ENCODE data around the gene OLIG2.

OLIG2 gene

DNA sequence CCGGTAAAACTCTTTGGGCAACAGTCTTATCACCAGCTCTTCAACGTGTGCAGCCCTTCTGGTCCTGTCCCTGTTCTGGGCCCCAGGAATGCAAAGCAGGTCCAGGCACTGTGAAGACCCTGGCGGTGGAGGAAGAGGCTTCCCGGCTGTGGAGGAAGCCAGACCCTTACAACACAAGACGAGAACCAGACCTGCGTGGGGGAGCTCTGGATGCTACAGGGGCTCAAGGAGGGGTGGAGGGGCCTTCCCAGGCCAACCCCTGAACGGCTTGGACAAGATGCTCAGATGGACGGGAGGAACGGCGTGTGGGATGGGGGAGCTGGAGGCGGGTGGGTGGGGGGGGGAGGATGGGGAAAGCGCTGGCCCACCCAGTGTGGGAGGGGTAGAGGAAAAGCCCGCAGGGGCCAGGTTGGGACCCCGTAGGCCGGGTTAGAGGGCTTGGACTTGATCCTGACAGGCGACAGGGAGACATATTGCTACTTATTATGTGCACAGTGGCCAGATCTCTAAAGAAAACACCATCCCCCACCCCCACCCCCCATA, 5.1 kb upstream of the OLIG2 start:
- FAIRE-seq = no peak

DNA sequence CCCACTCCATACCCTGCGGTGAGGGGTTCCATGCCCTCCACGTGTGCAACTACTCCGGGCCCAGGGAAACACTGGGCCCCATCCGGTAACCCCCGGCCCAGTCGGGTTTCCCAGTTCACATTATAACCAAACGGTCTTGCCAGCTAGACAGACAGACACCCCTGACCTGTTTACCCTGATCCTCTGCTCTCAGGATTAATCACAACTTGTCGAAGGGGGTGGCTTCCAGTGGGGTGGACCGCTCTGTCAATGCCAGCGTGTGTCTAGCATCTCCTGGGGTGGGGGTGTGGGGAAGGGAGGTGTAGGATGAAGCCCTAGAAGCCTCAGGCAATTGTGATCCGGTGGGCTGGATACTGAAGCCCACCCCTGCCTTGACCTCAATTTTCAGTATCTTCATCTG, 4.6 kb upstream of the OLIG2 start:
- no peak for FAIRE-seq

DNA sequence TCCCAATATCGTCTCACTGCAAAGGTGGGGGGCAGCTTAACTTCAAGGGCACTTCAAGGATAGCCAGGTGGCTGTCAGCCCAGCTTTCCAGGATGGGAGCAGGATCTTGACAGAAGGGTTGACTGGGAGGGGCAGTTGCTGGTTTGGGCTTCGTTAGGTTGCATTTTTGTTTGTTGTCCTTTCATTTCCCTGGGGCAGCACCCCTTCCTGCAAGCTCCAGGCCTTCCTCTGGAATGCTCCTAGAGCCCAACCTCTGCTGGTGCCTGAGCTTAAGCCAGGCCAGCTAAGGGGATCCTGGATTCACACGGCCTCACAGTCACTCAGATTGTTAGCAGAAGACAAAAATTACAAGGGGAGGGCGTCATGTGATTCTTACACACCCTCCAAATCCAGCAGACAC, 4.1 kb upstream of the OLIG2 start:
- FAIRE-seq = no peak

DNA sequence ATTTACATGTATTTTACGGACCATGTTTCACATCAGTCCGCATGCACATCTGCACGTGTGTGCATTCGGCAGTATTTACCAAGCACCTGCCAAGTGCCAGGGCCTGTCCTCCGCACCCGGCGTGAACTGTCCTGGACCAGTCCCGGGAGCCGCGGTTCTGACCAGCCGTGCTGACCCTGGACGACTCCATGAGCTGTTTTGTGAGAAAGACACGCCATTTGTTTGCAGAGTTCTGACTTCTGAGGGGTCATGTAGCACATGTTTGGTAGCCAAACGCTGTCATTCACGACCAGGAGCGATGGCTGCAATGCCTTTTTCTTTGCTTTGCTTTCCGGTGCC, 3.3 kb upstream of the OLIG2 start:
- no peak for FAIRE-seq

DNA sequence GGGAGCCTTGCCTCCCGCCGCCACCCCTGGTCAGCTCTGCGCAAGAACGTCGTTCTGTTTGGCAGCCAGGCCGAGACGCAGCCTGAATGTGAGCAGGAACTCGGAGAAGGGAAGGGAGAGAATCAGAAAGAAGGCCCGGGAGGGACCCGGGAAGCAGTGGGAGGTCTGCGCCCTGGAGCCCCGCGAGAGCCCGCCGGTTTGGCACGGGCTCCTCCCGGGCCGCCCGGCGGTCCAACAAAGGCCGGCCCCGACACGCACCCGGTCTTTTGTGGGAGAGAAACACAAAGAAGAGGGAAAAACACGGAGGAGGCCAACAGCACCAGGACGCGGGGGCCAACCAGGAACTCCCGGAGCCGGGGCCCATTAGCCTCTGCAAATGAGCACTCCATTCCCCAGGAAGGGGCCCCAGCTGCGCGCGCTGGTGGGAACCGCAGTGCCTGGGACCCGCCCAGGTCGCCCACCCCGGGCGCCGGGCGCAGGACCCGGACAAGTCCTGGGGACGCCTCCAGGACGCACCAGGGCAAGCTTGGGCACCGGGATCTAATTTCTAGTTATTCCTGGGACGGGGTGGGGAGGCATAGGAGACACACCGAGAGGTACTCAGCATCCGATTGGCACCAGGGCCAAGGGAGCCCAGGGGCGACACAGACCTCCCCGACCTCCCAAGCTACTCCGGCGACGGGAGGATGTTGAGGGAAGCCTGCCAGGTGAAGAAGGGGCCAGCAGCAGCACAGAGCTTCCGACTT, 2.7 kb upstream of the OLIG2 start:
- no peak for FAIRE-seq

DNA sequence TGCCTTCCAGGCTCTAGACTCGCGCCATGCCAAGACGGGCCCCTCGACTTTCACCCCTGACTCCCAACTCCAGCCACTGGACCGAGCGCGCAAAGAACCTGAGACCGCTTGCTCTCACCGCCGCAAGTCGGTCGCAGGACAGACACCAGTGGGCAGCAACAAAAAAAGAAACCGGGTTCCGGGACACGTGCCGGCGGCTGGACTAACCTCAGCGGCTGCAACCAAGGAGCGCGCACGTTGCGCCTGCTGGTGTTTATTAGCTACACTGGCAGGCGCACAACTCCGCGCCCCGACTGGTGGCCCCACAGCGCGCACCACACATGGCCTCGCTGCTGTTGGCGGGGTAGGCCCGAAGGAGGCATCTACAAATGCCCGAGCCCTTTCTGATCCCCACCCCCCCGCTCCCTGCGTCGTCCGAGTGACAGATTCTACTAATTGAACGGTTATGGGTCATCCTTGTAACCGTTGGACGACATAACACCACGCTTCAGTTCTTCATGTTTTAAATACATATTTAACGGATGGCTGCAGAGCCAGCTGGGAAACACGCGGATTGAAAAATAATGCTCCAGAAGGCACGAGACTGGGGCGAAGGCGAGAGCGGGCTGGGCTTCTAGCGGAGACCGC, 2.0 kb upstream of the OLIG2 start:
- FAIRE-seq = no peak

DNA sequence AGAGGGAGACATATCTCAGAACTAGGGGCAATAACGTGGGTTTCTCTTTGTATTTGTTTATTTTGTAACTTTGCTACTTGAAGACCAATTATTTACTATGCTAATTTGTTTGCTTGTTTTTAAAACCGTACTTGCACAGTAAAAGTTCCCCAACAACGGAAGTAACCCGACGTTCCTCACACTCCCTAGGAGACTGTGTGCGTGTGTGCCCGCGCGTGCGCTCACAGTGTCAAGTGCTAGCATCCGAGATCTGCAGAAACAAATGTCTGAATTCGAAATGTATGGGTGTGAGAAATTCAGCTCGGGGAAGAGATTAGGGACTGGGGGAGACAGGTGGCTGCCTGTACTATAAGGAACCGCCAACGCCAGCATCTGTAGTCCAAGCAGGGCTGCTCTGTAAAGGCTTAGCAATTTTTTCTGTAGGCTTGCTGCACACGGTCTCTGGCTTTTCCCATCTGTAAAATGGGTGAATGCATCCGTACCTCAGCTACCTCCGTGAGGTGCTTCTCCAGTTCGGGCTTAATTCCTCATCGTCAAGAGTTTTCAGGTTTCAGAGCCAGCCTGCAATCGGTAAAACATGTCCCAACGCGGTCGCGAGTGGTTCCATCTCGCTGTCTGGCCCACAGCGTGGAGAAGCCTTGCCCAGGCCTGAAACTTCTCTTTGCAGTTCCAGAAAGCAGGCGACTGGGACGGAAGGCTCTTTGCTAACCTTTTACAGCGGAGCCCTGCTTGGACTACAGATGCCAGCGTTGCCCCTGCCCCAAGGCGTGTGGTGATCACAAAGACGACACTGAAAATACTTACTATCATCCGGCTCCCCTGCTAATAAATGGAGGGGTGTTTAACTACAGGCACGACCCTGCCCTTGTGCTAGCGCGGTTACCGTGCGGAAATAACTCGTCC, 1.3 kb upstream of the OLIG2 start:
- no peak for FAIRE-seq

DNA sequence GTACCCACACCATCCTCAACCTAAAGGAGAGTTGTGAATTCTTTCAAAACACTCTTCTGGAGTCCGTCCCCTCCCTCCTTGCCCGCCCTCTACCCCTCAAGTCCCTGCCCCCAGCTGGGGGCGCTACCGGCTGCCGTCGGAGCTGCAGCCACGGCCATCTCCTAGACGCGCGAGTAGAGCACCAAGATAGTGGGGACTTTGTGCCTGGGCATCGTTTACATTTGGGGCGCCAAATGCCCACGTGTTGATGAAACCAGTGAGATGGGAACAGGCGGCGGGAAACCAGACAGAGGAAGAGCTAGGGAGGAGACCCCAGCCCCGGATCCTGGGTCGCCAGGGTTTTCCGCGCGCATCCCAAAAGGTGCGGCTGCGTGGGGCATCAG, 638 bp upstream of the OLIG2 start:
- no peak for FAIRE-seq

DNA sequence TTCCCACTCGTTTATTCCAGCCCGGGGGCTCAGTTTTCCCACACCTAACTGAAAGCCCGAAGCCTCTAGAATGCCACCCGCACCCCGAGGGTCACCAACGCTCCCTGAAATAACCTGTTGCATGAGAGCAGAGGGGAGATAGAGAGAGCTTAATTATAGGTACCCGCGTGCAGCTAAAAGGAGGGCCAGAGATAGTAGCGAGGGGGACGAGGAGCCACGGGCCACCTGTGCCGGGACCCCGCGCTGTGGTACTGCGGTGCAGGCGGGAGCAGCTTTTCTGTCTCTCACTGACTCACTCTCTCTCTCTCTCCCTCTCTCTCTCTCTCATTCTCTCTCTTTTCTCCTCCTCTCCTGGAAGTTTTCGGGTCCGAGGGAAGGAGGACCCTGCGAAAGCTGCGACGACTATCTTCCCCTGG, 716 bp downstream of the OLIG2 start:
- FAIRE-seq = no peak

DNA sequence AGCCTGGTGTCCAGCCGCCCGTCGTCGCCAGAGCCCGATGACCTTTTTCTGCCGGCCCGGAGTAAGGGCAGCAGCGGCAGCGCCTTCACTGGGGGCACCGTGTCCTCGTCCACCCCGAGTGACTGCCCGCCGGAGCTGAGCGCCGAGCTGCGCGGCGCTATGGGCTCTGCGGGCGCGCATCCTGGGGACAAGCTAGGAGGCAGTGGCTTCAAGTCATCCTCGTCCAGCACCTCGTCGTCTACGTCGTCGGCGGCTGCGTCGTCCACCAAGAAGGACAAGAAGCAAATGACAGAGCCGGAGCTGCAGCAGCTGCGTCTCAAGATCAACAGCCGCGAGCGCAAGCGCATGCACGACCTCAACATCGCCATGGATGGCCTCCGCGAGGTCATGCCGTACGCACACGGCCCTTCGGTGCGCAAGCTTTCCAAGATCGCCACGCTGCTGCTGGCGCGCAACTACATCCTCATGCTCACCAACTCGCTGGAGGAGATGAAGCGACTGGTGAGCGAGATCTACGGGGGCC, 1.2 kb downstream of the OLIG2 start:
- FAIRE-seq = no peak

DNA sequence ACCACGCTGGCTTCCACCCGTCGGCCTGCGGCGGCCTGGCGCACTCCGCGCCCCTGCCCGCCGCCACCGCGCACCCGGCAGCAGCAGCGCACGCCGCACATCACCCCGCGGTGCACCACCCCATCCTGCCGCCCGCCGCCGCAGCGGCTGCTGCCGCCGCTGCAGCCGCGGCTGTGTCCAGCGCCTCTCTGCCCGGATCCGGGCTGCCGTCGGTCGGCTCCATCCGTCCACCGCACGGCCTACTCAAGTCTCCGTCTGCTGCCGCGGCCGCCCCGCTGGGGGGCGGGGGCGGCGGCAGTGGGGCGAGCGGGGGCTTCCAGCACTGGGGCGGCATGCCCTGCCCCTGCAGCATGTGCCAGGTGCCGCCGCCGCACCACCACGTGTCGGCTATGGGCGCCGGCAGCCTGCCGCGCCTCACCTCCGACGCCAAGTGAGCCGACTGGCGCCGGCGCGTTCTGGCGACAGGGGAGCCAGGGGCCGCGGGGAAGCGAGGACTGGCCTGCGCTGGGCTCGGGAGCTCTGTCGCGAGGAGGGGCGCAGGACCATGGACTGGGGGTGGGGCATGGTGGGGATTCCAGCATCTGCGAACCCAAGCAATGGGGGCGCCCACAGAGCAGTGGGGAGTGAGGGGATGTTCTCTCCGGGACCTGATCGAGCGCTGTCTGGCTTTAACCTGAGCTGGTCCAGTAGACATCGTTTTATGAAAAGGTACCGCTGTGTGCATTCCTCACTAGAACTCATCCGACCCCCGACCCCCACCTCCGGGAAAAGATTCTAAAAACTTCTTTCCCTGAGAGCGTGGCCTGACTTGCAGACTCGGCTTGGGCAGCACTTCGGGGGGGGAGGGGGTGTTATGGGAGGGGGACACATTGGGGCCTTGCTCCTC, 1.9 kb downstream of the OLIG2 start:
- FAIRE-seq = no peak

DNA sequence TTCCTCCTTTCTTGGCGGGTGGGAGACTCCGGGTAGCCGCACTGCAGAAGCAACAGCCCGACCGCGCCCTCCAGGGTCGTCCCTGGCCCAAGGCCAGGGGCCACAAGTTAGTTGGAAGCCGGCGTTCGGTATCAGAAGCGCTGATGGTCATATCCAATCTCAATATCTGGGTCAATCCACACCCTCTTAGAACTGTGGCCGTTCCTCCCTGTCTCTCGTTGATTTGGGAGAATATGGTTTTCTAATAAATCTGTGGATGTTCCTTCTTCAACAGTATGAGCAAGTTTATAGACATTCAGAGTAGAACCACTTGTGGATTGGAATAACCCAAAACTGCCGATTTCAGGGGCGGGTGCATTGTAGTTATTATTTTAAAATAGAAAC, 2.5 kb downstream of the OLIG2 start:
- no peak for FAIRE-seq

DNA sequence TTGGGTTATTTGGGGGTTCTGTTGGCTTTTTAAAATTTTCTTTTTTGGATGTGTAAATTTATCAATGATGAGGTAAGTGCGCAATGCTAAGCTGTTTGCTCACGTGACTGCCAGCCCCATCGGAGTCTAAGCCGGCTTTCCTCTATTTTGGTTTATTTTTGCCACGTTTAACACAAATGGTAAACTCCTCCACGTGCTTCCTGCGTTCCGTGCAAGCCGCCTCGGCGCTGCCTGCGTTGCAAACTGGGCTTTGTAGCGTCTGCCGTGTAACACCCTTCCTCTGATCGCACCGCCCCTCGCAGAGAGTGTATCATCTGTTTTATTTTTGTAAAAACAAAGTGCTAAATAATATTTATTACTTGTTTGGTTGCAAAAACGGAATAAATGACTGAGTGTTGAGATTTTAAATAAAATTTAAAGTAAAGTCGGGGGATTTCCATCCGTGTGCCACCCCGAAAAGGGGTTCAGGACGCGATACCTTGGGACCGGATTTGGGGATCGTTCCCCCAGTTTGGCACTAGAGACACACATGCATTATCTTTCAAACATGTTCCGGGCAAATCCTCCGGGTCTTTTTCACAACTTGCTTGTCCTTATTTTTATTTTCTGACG, 3.1 kb downstream of the OLIG2 start:
- FAIRE-seq = no peak

DNA sequence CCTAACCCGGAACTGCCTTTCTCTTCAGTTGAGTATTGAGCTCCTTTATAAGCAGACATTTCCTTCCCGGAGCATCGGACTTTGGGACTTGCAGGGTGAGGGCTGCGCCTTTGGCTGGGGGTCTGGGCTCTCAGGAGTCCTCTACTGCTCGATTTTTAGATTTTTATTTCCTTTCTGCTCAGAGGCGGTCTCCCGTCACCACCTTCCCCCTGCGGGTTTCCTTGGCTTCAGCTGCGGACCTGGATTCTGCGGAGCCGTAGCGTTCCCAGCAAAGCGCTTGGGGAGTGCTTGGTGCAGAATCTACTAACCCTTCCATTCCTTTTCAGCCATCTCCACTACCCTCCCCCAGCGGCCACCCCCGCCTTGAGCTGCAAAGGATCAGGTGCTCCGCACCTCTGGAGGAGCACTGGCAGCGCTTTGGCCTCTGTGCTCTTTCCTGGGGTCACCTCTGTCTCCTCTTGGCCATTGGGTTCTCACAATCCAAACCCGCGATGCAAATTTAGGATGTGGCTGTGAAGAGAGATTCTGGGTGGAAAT, 3.7 kb downstream of the OLIG2 start:
- no peak for FAIRE-seq

DNA sequence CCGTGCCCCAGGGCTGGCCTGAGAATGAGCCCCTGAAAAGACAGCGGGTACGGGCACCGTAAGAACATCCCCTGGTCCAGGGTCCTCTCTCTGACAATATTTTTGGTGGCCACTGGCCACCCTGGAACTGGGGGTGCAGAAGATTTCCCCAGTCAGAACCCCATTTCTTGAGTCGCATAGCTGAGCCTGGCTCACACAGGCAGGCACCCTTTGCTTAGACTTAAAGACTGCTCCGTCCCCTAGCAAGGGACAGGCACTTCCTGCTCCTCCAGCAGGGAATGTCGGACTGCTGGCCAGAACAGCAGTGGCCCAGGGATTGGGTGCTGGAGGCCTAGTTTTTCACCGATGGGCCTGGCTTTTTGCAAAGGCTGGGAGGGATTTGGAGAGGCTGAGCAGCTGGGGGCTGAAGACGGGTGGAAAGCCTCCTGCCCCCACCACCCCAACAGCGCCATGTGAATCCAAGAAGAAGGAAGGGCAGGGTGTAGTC, 4.3 kb downstream of the OLIG2 start:
- FAIRE-seq = no peak

DNA sequence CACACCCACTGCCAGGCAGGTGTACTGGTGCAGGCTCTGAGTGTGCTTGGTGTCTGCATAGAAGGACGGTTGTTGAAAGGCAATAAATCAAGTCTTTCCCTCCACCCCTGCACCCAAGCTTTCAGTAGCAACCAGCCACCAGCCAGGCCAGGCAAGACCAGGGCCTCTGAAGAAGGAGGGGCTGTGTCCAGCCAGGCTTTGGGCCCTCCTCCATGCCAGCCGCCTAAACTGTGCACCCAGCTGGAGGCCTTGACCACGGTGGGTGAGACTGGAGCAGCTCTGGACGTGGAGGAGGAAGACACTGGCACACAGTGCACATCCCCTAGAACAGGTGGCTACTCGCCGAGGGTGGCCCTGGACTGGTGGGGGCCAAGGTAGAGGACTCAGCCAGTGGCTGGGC, 4.9 kb downstream of the OLIG2 start:
- FAIRE-seq = no peak

DNA sequence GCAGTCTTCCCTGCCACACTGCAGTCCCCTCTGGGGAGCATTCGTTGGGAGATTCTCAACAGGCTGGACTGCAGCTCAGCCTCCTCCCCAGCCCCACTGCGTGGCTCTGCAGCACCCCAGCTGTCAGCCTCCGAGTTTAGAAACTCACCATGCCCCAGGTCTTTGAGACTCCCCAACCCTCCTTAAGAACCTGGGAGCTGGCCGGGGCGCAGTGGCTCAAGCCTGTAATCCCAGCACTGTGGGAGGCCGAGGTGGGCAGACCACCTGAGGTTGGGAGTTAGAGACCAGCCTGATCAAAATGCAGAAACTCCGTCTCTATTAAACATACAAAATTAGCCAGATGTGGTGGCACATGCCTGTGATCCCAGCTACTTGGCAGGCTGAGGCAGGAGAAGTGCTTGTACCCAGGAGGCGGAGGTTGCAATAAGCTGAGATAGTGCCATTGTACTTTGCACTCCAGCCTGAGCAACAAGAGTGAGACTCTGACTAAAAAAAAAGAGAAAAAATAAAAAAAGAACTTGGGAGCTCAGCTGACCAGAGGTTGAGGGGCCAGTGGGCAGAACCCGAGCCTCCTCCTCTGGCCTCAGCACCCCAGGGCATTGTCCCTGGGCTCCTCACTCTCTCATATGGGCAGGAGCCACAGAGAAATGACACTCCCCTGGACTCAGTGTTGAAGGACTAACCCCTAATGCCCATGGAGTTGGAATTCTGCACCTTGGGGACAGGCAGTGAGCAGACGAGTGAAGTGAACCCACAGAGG, 5.6 kb downstream of the OLIG2 start:
- no peak for FAIRE-seq

DNA sequence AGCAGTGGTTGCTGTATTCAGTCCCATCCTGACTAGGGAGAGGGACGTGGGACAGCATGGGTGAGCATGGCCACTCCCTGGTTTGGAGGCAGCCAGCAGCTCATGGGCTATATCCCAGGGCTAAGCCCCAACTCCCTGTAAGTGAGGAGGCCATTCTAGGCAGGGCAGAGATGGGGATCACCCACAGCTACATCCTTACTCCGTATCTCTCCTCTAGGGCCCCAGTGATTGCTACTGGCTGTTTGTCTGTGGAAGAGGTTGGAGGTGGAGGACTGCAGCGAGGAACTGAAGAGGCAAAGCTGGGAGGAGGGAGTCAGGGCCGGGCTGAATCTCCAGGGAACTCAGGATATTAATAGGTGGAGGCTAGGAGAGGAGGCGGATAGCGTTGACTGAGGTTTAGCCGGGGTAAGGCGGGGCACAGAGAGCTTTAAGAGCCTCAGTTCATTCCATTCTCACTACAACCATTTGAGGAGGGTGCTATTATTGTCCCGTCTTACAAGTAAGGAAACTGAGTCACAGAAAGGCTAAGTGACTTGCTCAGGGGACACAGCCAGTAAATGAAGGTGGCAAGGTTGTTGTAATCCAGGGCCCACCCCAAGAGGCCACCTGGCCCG, 6.8 kb downstream of the OLIG2 start:
- FAIRE-seq = no peak

DNA sequence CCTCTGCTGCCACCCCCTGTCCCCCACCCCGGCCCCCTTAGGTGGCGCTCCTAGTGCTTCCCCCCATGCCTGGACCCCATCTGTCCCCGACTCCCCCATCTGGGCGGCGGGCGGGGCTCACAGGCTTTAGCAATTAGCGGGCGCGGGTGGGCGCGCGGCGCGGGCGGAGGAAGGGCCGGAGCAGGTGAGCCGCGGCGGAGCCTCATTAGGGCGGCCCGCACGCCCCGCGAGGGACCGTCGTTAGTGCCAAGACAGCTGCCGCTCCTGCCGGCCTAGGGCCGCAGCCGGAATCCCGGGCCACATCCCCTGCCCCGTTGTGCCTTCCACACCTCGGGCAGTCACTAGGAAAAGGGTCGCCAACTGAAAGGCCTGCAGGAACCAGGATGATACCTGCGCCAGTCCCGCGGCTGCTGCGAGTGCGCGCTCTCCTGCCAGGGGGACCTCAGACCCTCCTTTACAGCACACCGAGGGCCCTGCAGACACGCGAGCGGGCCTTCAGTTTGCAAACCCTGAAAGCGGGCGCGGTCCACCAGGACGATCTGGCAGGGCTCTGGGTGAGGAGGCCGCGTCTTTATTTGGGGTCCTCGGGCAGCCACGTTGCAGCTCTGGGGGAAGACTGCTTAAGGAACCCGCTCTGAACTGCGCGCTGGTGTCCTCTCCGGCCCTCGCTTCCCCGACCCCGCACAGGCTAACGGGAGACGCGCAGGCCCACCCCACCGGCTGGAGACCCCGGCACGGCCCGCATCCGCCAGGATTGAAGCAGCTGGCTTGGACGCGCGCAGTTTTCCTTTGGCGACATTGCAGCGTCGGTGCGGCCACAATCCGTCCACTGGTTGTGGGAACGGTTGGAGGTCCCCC, 7.6 kb downstream of the OLIG2 start:
- no peak for FAIRE-seq

Measured in A204.1 (cell line).